Smooth muscle cell of the pulmonary artery (primary cell): ENCODE measurements around the gene TRPC3. TPM values are rescaled to one million over a fixed set of nuclear protein-coding genes. Genes with fewer than 3 reads are reported as not detected.

Experiments
- total RNA-seq: library from RNA; depleted of rRNA; stranded (reverse); fragments of >200 nt; gene quantifications from 2 replicates; pipeline ENCODE4 v1.2.3, GENCODE V29; 2014

Gene TRPC3
- total RNA-seq = 0.03 and 0.78 TPM in 2 replicates

DNA sequence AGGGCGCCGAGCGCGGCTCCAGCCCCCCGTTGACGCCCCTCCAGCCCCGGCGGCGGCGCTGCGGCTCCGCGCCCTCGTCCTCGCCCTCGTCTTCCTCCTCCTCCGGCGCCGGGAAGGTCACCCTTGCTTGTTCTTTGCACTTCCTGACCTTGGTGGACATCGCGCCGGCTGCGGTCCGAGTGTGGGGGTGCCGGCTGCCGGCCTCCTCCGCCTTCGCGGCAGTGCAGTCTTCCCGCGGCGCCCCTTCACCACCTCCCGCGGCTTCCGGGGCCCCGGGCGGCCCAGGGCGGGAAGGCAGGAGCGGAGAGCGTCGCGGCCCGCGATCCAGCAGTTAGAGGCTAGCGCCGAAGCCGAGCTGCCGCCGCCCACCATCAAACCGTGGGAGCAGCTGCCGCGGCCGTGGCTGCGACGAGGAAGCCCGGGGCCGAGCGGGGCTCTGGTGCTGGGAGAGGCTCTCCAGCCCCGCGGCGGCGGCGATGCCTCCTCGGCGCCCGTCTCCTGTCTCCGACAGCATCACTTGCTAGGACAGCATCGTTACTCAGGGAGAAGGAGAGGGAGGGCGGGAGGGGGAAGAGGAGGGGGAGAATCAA lies at the start of gene TRPC3:
Gene TRPC3 (minus strand): TSS at position 540 of the 590 bp plus-strand sequence. CDS start 380 bp downstream, at position 160.

DNA sequence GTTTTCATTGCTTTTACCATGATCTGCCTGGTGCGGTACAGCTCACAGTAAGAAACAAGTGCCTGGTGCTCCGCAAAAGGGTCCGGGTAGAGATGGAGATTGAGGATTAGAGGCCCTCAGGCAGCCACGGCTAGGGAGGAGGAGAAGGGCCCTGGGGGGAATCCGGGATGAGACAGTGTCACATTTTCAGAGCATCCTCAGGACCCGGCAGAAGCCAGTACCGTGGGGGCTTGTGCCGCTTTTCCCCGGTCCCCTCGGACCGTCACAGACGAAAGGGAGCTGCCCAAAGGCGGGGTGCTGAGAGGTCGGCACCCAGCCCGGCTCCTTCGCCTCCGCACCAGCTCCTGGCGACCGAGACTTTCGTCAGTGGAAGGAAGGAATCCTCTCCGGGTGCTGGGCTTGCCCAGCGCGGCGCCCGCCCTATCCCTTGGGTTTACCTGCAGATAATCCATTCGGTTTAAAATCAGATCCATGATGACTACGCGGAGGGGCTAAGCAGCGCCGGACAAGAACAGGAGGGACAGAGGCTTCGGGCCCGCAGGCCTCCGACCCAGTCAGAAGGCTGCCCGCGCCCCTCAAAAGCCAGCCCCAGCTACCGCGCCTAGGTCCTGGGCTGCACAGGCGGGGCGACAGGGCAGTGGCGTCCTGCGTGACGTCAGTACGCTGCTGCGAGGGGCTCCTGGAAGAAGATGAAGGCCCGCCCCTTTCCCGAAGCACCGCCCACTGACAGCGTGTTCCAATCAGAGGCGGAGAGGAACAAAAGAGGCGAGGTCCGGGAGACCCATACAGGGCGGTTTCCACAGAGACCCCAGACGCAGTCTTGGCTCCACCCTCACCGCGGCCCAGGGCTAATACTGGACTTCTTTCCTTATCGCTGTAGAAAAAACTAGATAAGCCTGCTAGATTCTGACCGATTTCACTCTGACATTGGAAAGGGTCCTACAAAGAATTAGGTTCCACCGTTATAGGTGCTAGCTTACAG lies 81.7 kb downstream of the TRPC3 start, which contains the start of gene BBS7:
Gene BBS7 (minus strand): TSS at position 634 of the 982 bp plus-strand sequence. CDS start 161 bp downstream, at position 473.

Other genes starting within 250 kb of the TRPC3 start
- gene SMIM43, start 186.9 kb downstream of the TRPC3 start, total RNA-seq = 0.26 and 0.76 TPM in 2 replicates
- 13.5 and 15.3 TPM in 2 replicates for gene EXOSC9, start 150.7 kb downstream of the TRPC3 start, total RNA-seq
- gene CCNA2, start 128.2 kb downstream of the TRPC3 start, total RNA-seq = 5.1 and 14.4 TPM in 2 replicates
- gene BBS7, start 81.6 kb downstream of the TRPC3 start, total RNA-seq = 15.4 and 19.0 TPM in 2 replicates
- gene BLTP1, start 200.3 kb upstream of the TRPC3 start, total RNA-seq = 117 TPM in 2 replicates